ENCODE measurements around the gene HOXA6.

Gene HOXA6

GRCh38 chr7:27183682-27184336 is 36.2 kb upstream of the HOXA6 start:
- TF ChIP-seq, protein P1, sequence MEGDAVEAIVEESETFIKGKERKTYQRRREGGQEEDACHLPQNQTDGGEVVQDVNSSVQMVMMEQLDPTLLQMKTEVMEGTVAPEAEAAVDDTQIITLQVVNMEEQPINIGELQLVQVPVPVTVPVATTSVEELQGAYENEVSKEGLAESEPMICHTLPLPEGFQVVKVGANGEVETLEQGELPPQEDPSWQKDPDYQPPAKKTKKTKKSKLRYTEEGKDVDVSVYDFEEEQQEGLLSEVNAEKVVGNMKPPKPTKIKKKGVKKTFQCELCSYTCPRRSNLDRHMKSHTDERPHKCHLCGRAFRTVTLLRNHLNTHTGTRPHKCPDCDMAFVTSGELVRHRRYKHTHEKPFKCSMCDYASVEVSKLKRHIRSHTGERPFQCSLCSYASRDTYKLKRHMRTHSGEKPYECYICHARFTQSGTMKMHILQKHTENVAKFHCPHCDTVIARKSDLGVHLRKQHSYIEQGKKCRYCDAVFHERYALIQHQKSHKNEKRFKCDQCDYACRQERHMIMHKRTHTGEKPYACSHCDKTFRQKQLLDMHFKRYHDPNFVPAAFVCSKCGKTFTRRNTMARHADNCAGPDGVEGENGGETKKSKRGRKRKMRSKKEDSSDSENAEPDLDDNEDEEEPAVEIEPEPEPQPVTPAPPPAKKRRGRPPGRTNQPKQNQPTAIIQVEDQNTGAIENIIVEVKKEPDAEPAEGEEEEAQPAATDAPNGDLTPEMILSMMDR (conservative IDR thresholded peaks at IDR 0.05; ENCODE audit: low read depth, low read length), result no peak
- DNase-seq (ENCODE audit: low read depth), result no peak
- H3K4me3 ChIP-seq (ENCODE audit: low read length), result peak overlapping the region; percentile 21

DNA sequence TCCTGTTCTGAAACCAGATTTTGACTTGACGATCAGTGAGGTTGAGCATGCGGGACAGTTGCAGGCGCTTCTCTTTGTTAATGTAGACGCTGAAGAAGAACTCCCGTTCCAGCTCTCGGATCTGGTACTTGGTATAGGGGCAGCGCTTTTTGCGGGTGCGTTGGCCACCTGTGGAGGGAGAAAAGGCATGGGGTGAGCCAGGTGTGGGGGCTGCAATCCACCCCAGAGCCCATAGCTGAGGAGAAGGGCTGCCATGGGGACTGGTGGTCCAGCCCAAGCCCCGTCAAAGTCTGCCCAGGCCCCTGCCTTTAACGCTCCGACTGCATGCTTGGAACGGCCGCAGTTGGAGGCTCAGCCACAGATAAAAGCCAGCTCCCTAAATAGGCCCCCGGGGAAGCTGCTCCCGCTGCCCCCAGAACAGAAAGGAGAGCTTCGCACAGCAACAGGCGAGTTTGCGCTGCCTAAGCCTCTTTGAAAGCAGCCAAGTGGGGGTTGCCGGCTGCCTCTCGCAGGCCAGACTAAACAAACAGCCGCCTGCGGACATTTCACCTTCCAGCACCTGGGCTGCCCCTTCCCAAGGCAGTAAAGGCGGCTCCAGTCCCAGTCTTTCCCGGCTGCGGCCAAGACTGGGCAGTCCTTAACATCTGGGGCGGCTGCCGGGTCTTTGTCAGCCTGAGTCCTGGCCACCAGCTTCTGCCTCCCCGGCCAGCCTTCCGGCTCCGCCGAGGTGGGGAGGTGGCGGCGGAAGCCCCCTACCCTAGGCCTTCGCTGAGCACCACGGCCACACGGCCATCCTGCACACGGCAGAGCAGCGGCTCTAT is 35.5 kb upstream of the HOXA6 start:
- no peak for DNase-seq (ENCODE audit: low read depth)
- TF ChIP-seq, protein P1 (conservative IDR thresholded peaks at IDR 0.05; ENCODE audit: low read depth, low read length), result no peak
- H3K4me3 ChIP-seq (ENCODE audit: low read length), result no peak overlapping the region

GRCh38 chr7:27182285-27182841 is 34.8 kb upstream of the HOXA6 start:
- TF ChIP-seq, protein P1 (conservative IDR thresholded peaks at IDR 0.05; ENCODE audit: low read depth, low read length), result no peak
- no peak overlapping the region for H3K4me3 ChIP-seq (ENCODE audit: low read length)
- no peak for DNase-seq (ENCODE audit: low read depth)

DNA sequence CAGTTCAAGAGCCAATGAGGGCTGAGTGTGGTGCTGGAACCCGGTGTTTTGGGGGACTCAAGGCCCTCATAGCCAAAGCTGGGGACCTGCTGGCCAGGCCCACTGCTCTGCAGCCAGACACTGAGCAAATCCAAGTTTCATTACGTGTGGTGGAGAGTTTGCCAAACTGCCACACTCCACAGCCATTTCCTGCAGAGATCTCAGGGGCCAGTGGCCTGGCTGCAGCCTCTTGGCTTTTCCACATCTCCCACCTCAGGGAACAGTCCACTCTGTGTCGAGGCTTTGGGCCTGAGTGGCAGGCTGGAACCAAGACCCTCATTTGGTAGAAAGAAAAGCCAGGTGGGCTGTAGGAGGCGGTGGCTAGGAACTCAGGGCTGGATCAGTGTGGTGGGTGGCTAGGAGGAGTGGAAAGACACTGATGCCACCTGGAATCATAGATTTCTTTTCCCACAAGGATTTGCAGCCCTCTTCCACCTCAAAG is 34.3 kb upstream of the HOXA6 start:
- DNase-seq (ENCODE audit: low read depth), result no peak
- TF ChIP-seq, protein P1 (conservative IDR thresholded peaks at IDR 0.05; ENCODE audit: low read depth, low read length), result no peak
- no peak overlapping the region for H3K4me3 ChIP-seq (ENCODE audit: low read length)

GRCh38 chr7:27180431-27181420 is 33.2 kb upstream of the HOXA6 start:
- TF ChIP-seq, protein P1 (conservative IDR thresholded peaks at IDR 0.05; ENCODE audit: low read depth, low read length), result no peak
- H3K4me3 ChIP-seq (ENCODE audit: low read length), result no peak overlapping the region
- no peak for DNase-seq (ENCODE audit: low read depth)

All from retinal pigment epithelial cell (primary cell).